Astrocyte (in vitro differentiated cells and primary cell): ENCODE results near the gene ARHGAP44. TPM values are rescaled to one million over a fixed set of nuclear protein-coding genes. Genes with fewer than 3 reads are reported as not detected.

ENCODE experiments used
- DNase-seq: peaks from one replicate; pipeline ENCODE4 v3.0.0-alpha.2; 2010; ENCODE audit warnings: low read depth
- FAIRE-seq: peaks from 2 replicates; lab custom pipeline; 2011; peaks lifted over from hg19 to GRCh38; lab: Jason Lieb, UNC
- H2AFZ ChIP-seq: 2 replicates; pipeline ENCODE4 v1.6.0; 2012; ENCODE audit warnings: low read depth, low read length, inconsistent platforms
- H3K27ac ChIP-seq: 2 replicates; pipeline ENCODE4 v1.5.1; 2011; ENCODE audit warnings: low read depth, low read length, inconsistent platforms
- H3K27me3 ChIP-seq: 2 replicates; pipeline ENCODE4 v1.6.0; 2011; ENCODE audit warnings: low read length, inconsistent platforms; ENCODE audit not compliant: insufficient read depth
- H3K36me3 ChIP-seq: 2 replicates; pipeline ENCODE4 v1.5.1; 2011; ENCODE audit warnings: low read length, inconsistent platforms; ENCODE audit not compliant: insufficient read depth
- H3K4me1 ChIP-seq: 2 replicates; pipeline ENCODE4 v1.5.1; 2011; ENCODE audit warnings: low read length, inconsistent platforms; ENCODE audit not compliant: insufficient read depth
- H3K4me2 ChIP-seq: 2 replicates; pipeline ENCODE4 v1.6.0; 2012; ENCODE audit warnings: low read length, inconsistent platforms
- H3K4me3 ChIP-seq: 2 replicates; pipeline ENCODE4 v1.5.1; 2011; ENCODE audit warnings: low read depth, mild to moderate bottlenecking, low read length, inconsistent platforms; ENCODE audit not compliant: insufficient read depth
- H3K79me2 ChIP-seq: 2 replicates; pipeline ENCODE4 v1.6.0; 2012; ENCODE audit warnings: mild to moderate bottlenecking, low read length, inconsistent platforms; ENCODE audit not compliant: insufficient read depth
- H3K9ac ChIP-seq: 2 replicates; pipeline ENCODE4 v1.6.0; 2012; ENCODE audit warnings: mild to moderate bottlenecking, low read length, inconsistent platforms
- H3K9me3 ChIP-seq: 2 replicates; pipeline ENCODE4 v1.5.1; 2012; ENCODE audit warnings: low read depth, mild to moderate bottlenecking, low read length, inconsistent platforms; ENCODE audit not compliant: insufficient read depth
- H4K20me1 ChIP-seq: 2 replicates; pipeline ENCODE4 v1.6.0; 2012; ENCODE audit warnings: low read length, inconsistent platforms; ENCODE audit not compliant: insufficient read depth
- H3K27ac Mint-ChIP-seq: one replicate; pipeline ENCODE4 v1.8.0; 2021; ENCODE audit warnings: mild to moderate bottlenecking, mixed read lengths; ENCODE audit not compliant: unreplicated experiment
- H3K27me3 Mint-ChIP-seq: one replicate; pipeline ENCODE4 v1.8.0; 2021; ENCODE audit warnings: low read depth, mixed read lengths; ENCODE audit not compliant: unreplicated experiment
- H3K36me3 Mint-ChIP-seq: one replicate; pipeline ENCODE4 v1.8.0; 2021; ENCODE audit warnings: low read depth, mixed read lengths; ENCODE audit not compliant: unreplicated experiment
- H3K4me1 Mint-ChIP-seq: one replicate; pipeline ENCODE4 v1.8.0; 2021; ENCODE audit warnings: low read depth, mixed read lengths; ENCODE audit not compliant: unreplicated experiment
- H3K4me3 Mint-ChIP-seq: one replicate; pipeline ENCODE4 v1.8.0; 2021; ENCODE audit warnings: mild to moderate bottlenecking, moderate library complexity, mixed read lengths; ENCODE audit not compliant: unreplicated experiment
- H3K9me3 Mint-ChIP-seq: one replicate; pipeline ENCODE4 v1.8.0; 2021; ENCODE audit warnings: mild to moderate bottlenecking, mixed read lengths; ENCODE audit not compliant: unreplicated experiment
- CTCF ChIP-seq: IDR thresholded peaks from 2 replicates; pipeline ENCODE4 v1.5.1; 2011; ENCODE audit warnings: low read depth, mild to moderate bottlenecking, inconsistent platforms, low read length, moderate library complexity; ENCODE audit not compliant: insufficient read depth
- EZH2 ChIP-seq: IDR thresholded peaks from 2 replicates; pipeline ENCODE4 v1.6.1; 2012; ENCODE audit warnings: mild to moderate bottlenecking, low read length, inconsistent platforms; ENCODE audit not compliant: insufficient read depth
- total RNA-seq: library from RNA; stranded (reverse); gene quantifications from 2 replicates; pipeline ENCODE4 v1.2.1, GENCODE V29; 2021

ARHGAP44 gene
- total RNA-seq, 1 donor from 2014 or later: 3.0 TPM

- Mint-ChIP-seq H3K27ac (no peak overlapping the region), H3K4me1 (no peaks in the 10 kb centered on the region), H3K36me3 (peaks cover 8% of the 10 kb centered on the region), H3K27me3 (no peaks in the 10 kb centered on the region), H3K9me3 (peaks cover 7% of the 10 kb centered on the region), H3K4me3 (no peak overlapping the region)
- no peak overlapping the region for H3K4me3 ChIP-seq
- FAIRE-seq: no peak
- no peaks in the 10 kb centered on the region for H3K36me3 ChIP-seq
- no peaks in the 10 kb centered on the region for H3K27me3 ChIP-seq
- H3K9ac ChIP-seq: no peak overlapping the region
- no peaks in the 10 kb centered on the region for H3K79me2 ChIP-seq
- no peak overlapping the region for H3K27ac ChIP-seq
- no peaks in the 10 kb centered on the region for H4K20me1 ChIP-seq
- H3K4me1 ChIP-seq: no peaks in the 10 kb centered on the region
- peak; percentile 35 for DNase-seq
- no peak overlapping the region for H2AFZ ChIP-seq
- no peaks in the 10 kb centered on the region for H3K9me3 ChIP-seq
- no peak for TF ChIP-seq CTCF
- TF ChIP-seq EZH2: no peak
- H3K4me2 ChIP-seq: no peak overlapping the region
Observed at GRCh38 chr17:12958786-12959185, 169.5 kb downstream of the ARHGAP44 start.

GRCh38 chr17:12959441-12959840, 170.1 kb downstream of the ARHGAP44 start:
- no peaks in the 10 kb centered on the region for H3K4me1 ChIP-seq
- no peaks in the 10 kb centered on the region for H3K27me3 Mint-ChIP-seq
- no peak for TF ChIP-seq EZH2
- no peak for TF ChIP-seq CTCF
- no peaks in the 10 kb centered on the region for H3K36me3 ChIP-seq
- no peak overlapping the region for H3K9ac ChIP-seq
- no peaks in the 10 kb centered on the region for H4K20me1 ChIP-seq
- peaks cover 8% of the 10 kb centered on the region for H3K36me3 Mint-ChIP-seq
- no peaks in the 10 kb centered on the region for H3K4me1 Mint-ChIP-seq
- H3K4me3 ChIP-seq: no peak overlapping the region
- DNase-seq (peak; percentile 74), FAIRE-seq (no peak)
- H3K27me3 ChIP-seq: no peaks in the 10 kb centered on the region
- no peak overlapping the region for H2AFZ ChIP-seq
- no peak overlapping the region for H3K27ac Mint-ChIP-seq
- H3K27ac ChIP-seq: no peak overlapping the region
- no peak overlapping the region for H3K4me3 Mint-ChIP-seq
- H3K4me2 ChIP-seq: no peak overlapping the region
- H3K9me3 ChIP-seq: no peaks in the 10 kb centered on the region
- no peaks in the 10 kb centered on the region for H3K79me2 ChIP-seq
- peaks cover 7% of the 10 kb centered on the region for H3K9me3 Mint-ChIP-seq

GRCh38 chr17:12961655-12962054, 172.4 kb downstream of the ARHGAP44 start:
- no peak for DNase-seq
- no peaks in the 10 kb centered on the region for H4K20me1 ChIP-seq
- no peaks in the 10 kb centered on the region for H3K79me2 ChIP-seq
- no peak for FAIRE-seq
- no peaks in the 10 kb centered on the region for H3K4me1 ChIP-seq
- no peak overlapping the region for H3K4me2 ChIP-seq
- Mint-ChIP-seq H3K27me3 (no peaks in the 10 kb centered on the region), H3K4me3 (no peak overlapping the region), H3K4me1 (no peaks in the 10 kb centered on the region), H3K9me3 (peaks cover 4% of the 10 kb centered on the region), H3K27ac (no peak overlapping the region), H3K36me3 (peaks cover 3% of the 10 kb centered on the region)
- no peaks in the 10 kb centered on the region for H3K27me3 ChIP-seq
- no peak overlapping the region for H3K9ac ChIP-seq
- H3K4me3 ChIP-seq: no peak overlapping the region
- TF ChIP-seq CTCF (no peak), EZH2 (no peak)
- H3K27ac ChIP-seq: no peak overlapping the region
- no peaks in the 10 kb centered on the region for H3K9me3 ChIP-seq
- H2AFZ ChIP-seq: no peak overlapping the region
- H3K36me3 ChIP-seq: no peaks in the 10 kb centered on the region
